Adrenal gland (tissue), 12 donors: Measurements from ENCODE around the gene PKD1. TPM values are rescaled to one million over a fixed set of nuclear protein-coding genes. Genes with fewer than 3 reads are reported as not detected.

Source experiments
- DNase-seq, 7 donors: peaks; one replicate each; pipeline ENCODE4 v3.0.0-alpha.2; 2019 to 2020
- H3K27ac ChIP-seq, 5 donors: fragments of 200-600 bp; sonication (generic) in 4 of 5; 1 replicate in 3 of 5; 2 replicates in 2 of 5; pipeline versions ENCODE4 v1.5.1 to v1.8.0; 2016 to 2020; ENCODE audit warnings: mild to moderate bottlenecking in 1 of 5
- H3K27me3 ChIP-seq: fragments of 200-600 bp; 2 replicates; pipeline ENCODE4 v1.8.0; 2021
- H3K36me3 ChIP-seq, 2 donors: fragments of 200-600 bp; replicated peaks in 1 of 2; 1 replicate in 1 of 2; 2 replicates in 1 of 2; pipeline versions ENCODE4 v1.5.1 to v1.8.0; 2018 to 2022
- H3K4me1 ChIP-seq, 2 donors: fragments of 200-600 bp; replicated peaks in 1 of 2; 1 replicate in 1 of 2; 2 replicates in 1 of 2; pipeline versions ENCODE4 v1.5.1 to v1.8.0; 2018 to 2021
- H3K4me3 ChIP-seq, 4 donors: fragments of 200-600 bp; sonication (generic) in 3 of 4; one replicate each; pipeline ENCODE4 v1.5.1; 2016 to 2018
- H3K9me3 ChIP-seq, 3 donors: fragments of 200-600 bp; sonication (generic) in 1 of 3; replicated peaks in 1 of 3; 1 replicate in 2 of 3; 2 replicates in 1 of 3; pipeline versions ENCODE4 v1.5.1 to v1.8.0; 2016 to 2021
- CTCF ChIP-seq, 6 experiments: fragments of 450-650 bp in 4 of 6; fragments of 200-600 bp in 2 of 6; sonication (generic) in 1 of 6; IDR thresholded peaks; 1 replicate in 5 of 6; 2 replicates in 1 of 6; pipeline versions ENCODE4 v1.5.1 to v1.8.0; 2016 to 2021; ENCODE audit warnings: antibody characterized with exemption in 6 of 6, mild to moderate bottlenecking in 2 of 6, moderate library complexity in 1 of 6
- POLR2A ChIP-seq, 2 donors: fragments of 450-650 bp; IDR thresholded peaks; one replicate each; pipeline ENCODE4 v1.6.1; 2017; ENCODE audit warnings: antibody characterized with exemption in 2 of 2, mild to moderate bottlenecking in 2 of 2, moderate library complexity in 1 of 2
- WGBS, 4 donors: extraction: QIAGEN DNeasy Blood & Tissue Kit in 2 of 4; methylation state at CpG; one replicate each; pipeline versions ENCODE4 v1.1.5 to v1.1.7; 2013 to 2017; 5-methylcytosine and 5-hydroxymethylcytosine counted together
- intact Hi-C, 2 donors: fragments of 100-400 bp; cut with DNase I; formaldehyde crosslinking; loops; one replicate each; pipeline versions ENCODE4 v1.14.1 to v1.15.0; 2022 to 2023
- polyA plus RNA-seq, 3 donors: library from polyadenylated mRNA; stranded (reverse); fragments of 200-250 nt in 2 of 3; fragments of 350-450 nt in 1 of 3; fragmentation: Illumina TruSeq in 1 of 3; extraction: RNeasy Lipid Tissue Mini Kit (QIAGEN cat#74804) in 1 of 3; gene quantifications; one replicate each; pipeline ENCODE4 v1.2.3, GENCODE V29; 2013 to 2014
- total RNA-seq, 9 donors: library from RNA; depleted of rRNA in 4 of 9; stranded (reverse); fragments of >200 nt in 4 of 9; fragments of 120-200 nt in 1 of 9; fragmentation: NEBNext Ultra II Directional in 1 of 9; extraction: Animal tissue kit (Norgen Biotek cat#: 25700) in 1 of 9; gene quantifications; one replicate each; pipeline versions ENCODE4 v1.1.0 to v1.2.4, GENCODE V29; 2013 to 2023
- donor health status: healthy with polysubstance abuse.
- donor health status: Bipolar disorder and iron deficiency.
- donor health status: DM: yes; HTN: yes; CAD: no.
- donor health status: DM: no; HTN: no; CAD: no.
- donor health status: DM: no; HTN: no; CAD: no.
- donor health status: DM: yes; HTN: yes; CAD: no.

PKD1 gene
- total and polyA plus RNA-seq, 12 donors, result 9.2 to 359 (median 102) TPM

- Histone ChIP-seq H3K4me1 (no peaks in the 10 kb centered on the region), H3K9me3 (no peaks in the 10 kb centered on the region), H3K27me3 (no peaks in the 10 kb centered on the region), H3K36me3 (peaks cover 0 to 80% of the 10 kb centered on the region in 2 donors), H3K27ac (peak overlapping the region in 1 of 5 donors; percentile 54), H3K4me3 (no peak overlapping the region)
- 89 to 94% (median 93%) methylated on average over 16 to 24 of the region's 24 CpGs for WGBS, 4 donors
- intact Hi-C loops, result no loop called here
- TF ChIP-seq POLR2A (IDR thresholded peaks at IDR 0.05) (no peak), CTCF (IDR thresholded peaks at IDR 0.05) (no peak)
- DNase-seq, result no peak
Observed at GRCh38 chr16:2075631-2076030, 60.1 kb downstream of the PKD1 start.

DNA sequence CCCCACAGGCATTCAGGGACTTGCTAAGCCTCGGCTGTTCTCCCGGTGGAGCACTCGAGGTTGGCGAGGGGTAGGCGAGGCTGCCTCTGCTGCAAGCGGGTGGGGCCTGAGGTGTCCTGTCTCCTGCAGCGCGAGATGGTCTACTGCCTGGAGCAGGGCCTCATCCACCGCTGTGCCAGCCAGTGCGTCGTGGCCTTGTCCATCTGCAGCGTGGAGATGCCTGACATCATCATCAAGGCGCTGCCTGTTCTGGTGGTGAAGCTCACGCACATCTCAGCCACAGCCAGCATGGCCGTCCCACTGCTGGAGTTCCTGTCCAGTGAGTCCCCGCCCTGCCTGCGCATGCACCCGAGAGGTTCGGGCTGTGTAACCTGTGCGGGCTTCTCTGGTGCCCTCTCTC lies 61.6 kb downstream of the PKD1 start:
- H3K4me1 ChIP-seq, result no peaks in the 10 kb centered on the region
- intact Hi-C loops, result no loop called here
- H3K9me3 ChIP-seq, result no peaks in the 10 kb centered on the region
- no peaks in the 10 kb centered on the region for H3K27me3 ChIP-seq
- 92 to 94% (median 94%) methylated on average over 14 to 20 of the region's 20 CpGs for WGBS, 4 donors
- TF ChIP-seq CTCF (IDR thresholded peaks at IDR 0.05), result no peak
- TF ChIP-seq POLR2A (IDR thresholded peaks at IDR 0.05), result no peak
- peaks cover 0 to 77% of the 10 kb centered on the region in 2 donors for H3K36me3 ChIP-seq
- no peak overlapping the region for H3K4me3 ChIP-seq
- no peak for DNase-seq
- H3K27ac ChIP-seq, result no peak overlapping the region

DNA sequence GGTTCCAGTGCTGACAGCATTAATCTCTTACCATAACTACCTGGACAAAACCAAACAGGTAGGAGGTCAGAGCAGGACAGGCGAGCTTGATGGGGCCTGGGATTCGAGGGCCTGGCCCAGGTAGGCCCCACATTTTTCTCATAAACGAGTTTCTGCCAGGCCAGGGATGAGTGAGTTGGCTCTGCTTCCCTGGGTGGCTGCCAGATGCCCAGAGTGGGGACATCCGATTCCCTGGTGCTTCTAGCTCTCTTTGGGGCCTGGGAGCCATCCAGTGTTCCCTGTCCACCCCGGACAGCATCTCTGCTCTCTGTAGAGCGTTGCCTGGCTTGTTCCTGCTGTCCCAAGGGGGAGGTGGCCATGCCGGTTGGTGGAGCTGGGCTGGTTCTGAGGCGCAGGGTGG lies 62.8 kb downstream of the PKD1 start:
- no peak overlapping the region for H3K27ac ChIP-seq
- no peaks in the 10 kb centered on the region for H3K9me3 ChIP-seq
- H3K36me3 ChIP-seq, result peaks cover 0 to 74% of the 10 kb centered on the region in 2 donors
- TF ChIP-seq CTCF (IDR thresholded peaks at IDR 0.05) (no peak), POLR2A (IDR thresholded peaks at IDR 0.05) (no peak)
- intact Hi-C loops, result no loop called here
- WGBS, 4 donors, result 85 to 89% (median 86%) methylated on average over 8 of the region's 8 CpGs
- H3K4me1 ChIP-seq, result no peaks in the 10 kb centered on the region
- no peaks in the 10 kb centered on the region for H3K27me3 ChIP-seq
- DNase-seq, result no peak
- no peak overlapping the region for H3K4me3 ChIP-seq

- Histone ChIP-seq H3K36me3 (peaks cover 0 to 67% of the 10 kb centered on the region in 2 donors), H3K27ac (no peak overlapping the region), H3K9me3 (no peaks in the 10 kb centered on the region), H3K4me1 (no peaks in the 10 kb centered on the region), H3K27me3 (no peaks in the 10 kb centered on the region), H3K4me3 (no peak overlapping the region)
- no peak for DNase-seq
- intact Hi-C loops, result no loop called here
- 86 to 95% (median 88%) methylated on average over 4 to 34 of the region's 34 CpGs for WGBS, 4 donors
- no peak for TF ChIP-seq POLR2A (IDR thresholded peaks at IDR 0.05)
- TF ChIP-seq CTCF (IDR thresholded peaks at IDR 0.05), result no peak
Observed at GRCh38 chr16:2071454-2072202, 64.1 kb downstream of the PKD1 start.
